ENCODE results near the gene MYL9.

MYL9 gene

DNA sequence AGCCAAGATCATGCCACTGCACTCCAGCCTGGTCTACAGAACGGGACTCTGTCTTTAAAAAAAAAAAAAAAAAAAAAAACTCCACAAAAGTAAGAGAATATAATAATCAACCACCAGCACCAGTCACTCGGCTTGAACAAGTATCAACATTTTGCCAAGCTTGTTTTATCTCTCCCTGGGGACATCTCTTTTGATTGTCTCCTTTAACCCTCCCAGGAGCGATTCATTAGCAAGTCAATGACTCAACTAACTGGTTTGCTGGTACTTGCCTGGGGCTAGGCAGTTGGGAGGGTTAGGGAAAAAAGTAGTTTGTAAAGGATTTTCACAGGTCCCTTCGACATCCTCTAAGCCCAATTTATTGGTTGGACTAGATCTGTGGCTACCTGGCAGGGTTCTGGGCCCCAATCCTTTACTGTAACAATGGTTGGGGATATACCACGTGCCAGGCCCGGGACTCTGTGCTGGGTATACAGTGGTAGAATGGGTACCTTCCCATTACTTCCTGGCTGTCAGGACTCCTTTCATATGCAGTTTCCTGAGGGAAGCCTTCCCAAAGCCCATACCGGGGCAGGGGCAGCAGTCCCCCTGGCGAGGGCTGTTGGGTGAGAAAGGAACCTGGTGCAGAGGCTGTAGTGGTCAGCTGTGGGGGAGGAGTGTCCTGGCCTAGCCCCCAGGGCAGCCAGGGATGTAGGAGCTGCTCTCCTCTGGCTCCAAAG, 44.2 kb downstream of the MYL9 start:
- DNase-seq, result peak; percentile 97

DNA sequence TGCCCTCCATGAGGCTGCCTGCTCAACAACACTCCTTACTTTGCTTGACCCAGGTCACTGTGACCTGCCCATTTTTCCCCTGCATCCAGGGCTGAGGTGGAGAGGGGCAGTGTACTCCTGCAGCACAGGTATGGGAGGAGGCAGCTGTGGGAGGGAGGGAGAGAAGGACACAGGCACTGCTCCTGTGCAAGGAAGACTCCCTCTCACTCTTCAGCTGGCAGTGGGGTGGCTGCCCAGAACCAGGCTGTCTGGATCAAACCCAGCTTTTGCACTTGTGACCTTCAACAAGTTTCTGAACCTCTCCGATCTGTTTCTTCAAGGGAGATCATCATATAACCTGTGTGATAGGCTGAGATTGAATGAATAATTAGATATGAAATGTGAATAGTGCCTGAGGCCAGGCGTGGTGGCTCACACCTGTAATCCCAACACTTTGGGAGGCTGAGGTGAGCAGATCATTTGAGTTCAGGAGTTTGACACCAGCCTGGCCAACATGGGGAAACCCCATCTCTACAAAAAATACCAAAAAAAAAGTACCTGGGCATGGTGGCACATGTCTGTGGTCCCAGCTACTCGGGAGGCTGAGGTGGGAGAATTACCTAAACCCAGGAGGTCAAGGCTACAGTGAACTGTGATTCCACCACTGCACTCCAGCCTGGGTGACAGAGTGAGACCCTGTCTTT, 46.2 kb downstream of the MYL9 start:
- no peak for DNase-seq

DNA sequence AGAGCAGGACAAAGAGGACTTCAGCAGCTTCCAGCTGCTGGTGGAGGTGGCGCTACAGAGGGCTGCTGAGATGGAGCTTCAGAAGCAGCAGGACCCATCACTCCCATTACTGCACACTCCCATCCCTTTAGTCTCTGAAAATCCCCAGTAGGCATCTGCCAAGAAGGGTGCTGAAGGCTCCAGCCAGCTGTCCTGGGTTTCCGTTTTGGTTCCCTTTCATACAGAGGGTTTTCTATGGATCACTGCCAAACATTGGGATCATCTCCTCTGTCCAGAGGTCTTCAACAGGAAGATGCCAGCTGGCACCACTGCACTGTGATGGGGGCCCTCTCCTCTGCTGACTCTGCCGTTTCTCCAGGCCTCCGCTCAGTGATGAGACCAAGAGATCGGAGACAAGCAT, 50.0 kb downstream of the MYL9 start:
- DNase-seq, result no peak

DNA sequence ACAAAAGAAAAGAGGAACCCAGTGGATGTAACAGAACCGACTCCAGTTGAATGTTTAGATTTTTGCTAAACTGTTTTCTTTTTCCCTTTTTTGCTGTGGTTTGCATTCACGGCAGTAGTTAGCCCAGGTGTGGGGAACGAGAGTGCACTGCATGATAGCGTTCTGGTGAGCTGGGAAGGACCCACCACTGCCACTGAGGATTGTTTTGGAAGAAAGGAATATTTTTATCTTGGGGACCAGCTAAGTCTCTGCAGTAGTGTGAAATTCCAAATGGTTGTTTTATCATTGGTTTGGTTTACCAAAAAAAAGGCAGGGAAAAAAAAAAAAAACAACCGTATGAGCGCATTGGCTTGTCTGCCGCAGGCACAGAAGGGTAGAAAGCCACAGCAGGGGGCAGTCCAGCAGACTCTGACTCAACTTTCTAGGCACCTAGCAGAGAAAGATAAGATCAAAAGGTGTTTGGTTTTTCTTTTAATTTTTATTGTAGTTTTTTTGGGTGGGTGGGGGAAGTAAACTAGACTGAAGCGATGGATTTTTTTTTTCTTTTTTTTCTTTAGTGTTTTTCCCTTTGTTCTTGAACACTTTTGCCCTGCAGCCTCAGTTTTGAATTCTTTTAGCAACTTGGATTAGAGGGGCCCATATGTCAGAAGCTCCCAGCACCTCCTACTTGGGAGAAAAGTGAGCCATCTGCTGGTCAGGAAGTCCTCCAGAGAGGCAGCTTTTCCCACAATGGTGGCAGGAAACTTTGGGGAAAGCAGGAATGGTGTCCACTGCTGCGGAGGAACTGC, 50.7 kb downstream of the MYL9 start:
- DNase-seq, result peak in 1 of 2 experiments; percentile 52

DNA sequence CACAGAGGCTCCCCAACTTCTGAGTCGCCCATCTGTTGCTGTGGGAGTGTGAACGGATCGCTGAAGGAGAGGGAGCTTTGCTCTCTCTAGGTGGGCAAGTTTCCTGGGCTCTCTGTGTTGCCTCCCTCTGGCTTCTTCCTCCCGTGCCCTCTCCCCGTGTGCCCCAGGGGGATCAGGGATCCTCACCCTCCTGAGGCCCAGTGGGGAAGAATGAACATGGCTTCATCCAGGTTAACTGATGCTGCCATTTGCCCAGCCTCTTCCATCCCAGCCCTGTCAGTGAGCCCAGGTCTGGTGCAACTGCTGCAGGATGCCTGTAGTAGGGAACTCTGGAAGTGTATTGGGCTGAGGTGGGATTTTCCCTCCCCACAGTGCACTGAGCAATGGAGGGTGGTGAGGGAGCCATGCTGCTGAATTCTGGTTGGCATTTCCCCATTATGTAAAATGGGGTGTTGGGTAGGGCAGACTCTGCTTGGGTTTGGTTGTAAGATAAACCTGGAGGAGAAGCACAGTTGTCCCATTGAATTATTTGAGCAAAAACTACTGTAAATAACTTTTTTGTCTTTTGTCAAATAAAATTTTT, 52.1 kb downstream of the MYL9 start:
- DNase-seq, result no peak

DNA sequence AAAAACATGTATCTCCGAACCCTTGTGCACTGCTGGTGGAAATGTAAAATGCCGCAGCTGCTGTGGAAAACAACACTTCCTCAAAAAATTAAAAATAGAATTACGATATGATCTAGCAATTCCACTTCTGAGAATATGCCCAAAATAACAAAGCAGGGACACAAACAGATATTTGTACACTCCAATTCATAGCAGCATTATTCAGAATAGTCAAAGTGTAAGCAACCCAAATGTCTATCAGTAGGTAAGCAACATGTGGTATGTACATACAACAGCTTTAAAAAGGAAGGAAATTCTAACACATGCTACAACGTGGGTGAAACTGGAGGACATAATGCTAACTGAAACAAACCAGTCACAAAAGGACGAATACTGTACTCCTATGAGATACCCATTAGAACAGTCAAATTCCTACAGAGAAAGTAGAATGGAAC, 58.6 kb downstream of the MYL9 start:
- DNase-seq, result no peak

All from NCI-H526 (cell line).